Stimulated activated CD8-positive, alpha-beta memory T cell treated with anti-CD3 and anti-CD28 coated beads, Interleukin-7, amount 100 ng/mL, for 1 hour (primary cell): ENCODE measurements around the gene TUBB4A.
A peak's percentile ranks its signal among the peaks of the same experiment; 100 is the strongest.

ENCODE experiments used
- DNase-seq, 2 donors: peaks; one replicate each; pipeline ENCODE4 v3.0.0-alpha.2; 2020; ENCODE audit warnings: low read depth in 2 of 2

The TUBB4A gene

DNA sequence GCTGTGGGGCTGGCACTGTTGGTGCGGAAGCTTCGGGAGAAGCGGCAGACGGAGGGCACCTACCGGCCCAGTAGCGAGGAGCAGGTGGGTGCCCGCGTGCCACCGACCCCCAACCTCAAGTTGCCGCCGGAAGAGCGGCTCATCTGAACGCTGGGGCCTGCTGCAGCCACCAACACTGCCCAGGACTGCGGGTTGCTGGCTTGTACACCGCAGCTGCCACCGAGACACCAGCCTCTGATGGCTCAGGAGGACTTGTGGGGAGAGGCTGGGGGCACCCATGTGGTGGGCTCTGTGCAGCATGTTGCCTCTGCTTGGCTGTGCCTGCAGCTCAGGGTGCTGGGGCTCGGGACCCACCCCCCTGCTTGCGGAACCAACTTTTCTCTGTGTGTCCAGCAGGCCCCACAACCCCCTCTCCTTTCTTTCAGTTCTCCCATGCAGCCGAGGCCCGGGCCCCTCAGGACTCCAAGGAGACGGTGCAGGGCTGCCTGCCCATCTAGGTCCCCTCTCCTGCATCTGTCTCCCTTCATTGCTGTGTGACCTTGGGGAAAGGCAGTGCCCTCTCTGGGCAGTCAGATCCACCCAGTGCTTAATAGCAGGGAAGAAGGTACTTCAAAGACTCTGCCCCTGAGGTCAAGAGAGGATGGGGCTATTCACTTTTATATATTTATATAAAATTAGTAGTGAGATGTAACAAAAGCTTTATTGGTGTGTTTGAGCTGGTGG lies 35.4 kb downstream of the TUBB4A start:
- no peak for DNase-seq

- no peak for DNase-seq
Measured at GRCh38 chr19:6465663-6466062, 36.4 kb downstream of the TUBB4A start.

GRCh38 chr19:6465006-6465405 lies 37.1 kb downstream of the TUBB4A start:
- no peak for DNase-seq

- DNase-seq: no peak
Measured at GRCh38 chr19:6464070-6464873, 37.8 kb downstream of the TUBB4A start, which contains the start of gene CRB3. CRB3 (plus strand) TSS chr19:6464271; CDS start chr19:6464702, 431 bp downstream.

DNA sequence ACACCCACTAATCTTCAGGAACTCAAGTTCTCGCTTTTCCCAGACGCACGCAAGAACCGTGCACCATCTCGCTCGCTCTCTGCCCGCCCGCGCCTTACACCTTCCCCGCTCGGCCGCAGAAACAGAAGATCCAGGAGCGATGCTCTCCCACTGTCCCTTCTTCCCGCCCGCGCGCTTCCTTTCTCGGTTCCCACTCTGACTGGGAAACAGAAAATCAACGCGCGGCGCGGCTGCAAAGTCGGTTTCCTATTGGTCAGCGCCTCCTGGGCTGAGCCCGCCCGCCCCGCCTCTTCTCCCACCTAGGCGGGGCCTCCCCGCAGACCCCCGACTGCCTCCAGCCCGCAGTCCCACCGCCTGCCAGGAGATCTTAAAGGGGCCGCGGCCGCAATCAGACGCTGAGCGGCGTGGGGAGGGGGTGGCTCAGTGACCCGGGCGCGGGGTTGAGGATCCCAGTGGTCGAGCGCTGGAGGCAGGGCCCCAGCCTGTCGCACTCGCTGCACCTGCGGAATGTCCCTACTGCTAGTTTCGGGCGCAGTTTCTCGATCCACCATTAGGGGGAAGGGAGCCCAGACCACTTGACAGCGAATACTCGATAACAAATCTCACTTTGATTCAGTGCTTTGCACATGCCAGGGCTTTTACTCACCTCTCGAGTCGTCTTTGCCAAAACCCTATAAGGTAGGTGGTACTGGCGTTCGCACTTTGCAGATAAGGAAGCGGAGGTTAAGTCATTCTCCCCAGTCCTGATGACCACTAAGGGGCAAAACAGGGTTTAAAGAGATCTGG lies 41.8 kb downstream of the TUBB4A start:
- peak; percentile 88 to 93 for DNase-seq

- DNase-seq: no peak
Measured at GRCh38 chr19:6459262-6460098, 42.6 kb downstream of the TUBB4A start, which contains the start of gene SLC25A23. SLC25A23 (minus strand) TSS chr19:6459792; CDS start chr19:6459628, 164 bp downstream.

DNA sequence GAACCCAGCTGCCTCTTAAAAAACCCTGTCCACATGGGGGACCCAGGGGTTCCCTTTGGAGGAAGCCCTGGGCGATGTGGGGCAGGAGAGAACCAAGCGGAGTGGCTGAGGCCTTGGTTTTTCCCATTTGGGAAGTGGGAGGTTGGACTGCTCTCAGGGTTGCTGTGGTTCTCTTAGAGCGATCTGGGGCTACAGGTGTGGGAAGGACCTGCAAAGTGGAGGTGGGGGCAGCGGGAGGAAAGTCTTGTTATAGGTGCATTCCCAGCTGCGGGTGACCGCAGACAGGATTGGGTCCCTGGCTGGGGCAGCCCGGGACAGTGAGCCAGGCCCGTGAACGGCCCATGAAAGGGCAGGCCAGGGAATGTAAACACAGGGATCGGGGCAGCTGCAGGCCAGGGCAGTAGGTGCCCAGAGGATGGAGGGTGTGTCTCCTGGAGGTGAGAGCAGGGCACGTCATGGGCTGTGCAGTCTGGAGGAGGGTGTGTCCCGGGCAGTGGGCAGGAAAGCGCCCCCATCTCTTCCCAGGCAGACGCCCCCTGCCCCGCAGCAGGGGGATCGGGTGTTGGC lies 43.3 kb downstream of the TUBB4A start:
- DNase-seq: no peak

DNA sequence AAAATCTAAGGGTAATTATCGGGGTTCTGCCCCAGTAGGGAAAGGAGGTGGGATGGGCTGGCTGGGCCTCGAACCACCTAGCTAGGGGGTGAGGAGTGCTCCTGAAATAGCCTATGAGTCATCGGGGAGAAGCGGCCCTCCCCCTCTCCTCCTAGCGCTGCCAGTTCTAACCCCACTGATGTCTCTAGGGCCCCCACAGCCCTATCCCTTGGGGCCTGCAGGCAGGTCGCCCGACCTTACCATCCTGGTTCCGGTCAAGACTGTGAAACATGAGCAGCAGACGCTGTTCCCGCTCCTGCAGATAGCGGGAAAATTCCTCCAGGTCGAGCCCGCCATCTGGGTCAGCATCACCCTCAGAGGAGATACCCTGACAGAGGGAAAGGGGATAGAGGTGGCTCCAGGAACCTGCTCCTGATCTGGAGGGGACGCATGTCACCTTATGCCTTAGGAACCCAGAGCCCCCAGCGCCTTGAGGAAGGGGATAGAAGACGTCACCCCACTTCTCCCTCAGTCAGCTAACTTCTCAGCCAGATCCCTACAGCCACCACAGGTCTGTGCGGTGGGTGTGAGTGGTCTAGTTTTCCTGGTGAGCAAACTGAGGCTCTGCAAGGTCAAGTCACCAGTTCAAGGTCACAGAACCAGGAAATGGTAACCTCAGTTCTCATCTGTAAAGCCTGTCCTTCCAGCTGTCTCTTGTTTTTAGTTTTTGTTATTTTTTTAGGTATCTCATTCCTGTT lies 44.0 kb downstream of the TUBB4A start:
- DNase-seq: no peak

DNA sequence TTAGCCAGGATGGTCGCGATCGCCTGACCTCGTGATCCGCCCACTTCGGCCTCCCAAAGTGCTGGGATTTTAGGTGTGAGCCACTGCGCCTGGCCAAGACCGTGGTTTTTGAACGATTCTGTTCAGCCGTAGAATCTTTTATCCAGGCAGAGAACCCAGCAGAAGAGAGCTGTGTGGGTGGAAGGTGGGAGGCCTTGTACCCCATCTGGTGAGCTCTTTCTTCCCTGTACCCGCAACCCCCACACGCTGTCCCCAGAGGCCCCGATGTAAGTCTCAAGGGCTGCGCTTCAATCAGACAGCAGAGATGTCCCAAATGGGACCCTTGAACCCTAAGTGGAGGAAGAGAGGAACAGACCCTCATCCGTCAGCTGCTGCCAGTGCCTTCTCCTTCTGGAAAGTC lies 46.2 kb downstream of the TUBB4A start:
- DNase-seq: no peak

DNA sequence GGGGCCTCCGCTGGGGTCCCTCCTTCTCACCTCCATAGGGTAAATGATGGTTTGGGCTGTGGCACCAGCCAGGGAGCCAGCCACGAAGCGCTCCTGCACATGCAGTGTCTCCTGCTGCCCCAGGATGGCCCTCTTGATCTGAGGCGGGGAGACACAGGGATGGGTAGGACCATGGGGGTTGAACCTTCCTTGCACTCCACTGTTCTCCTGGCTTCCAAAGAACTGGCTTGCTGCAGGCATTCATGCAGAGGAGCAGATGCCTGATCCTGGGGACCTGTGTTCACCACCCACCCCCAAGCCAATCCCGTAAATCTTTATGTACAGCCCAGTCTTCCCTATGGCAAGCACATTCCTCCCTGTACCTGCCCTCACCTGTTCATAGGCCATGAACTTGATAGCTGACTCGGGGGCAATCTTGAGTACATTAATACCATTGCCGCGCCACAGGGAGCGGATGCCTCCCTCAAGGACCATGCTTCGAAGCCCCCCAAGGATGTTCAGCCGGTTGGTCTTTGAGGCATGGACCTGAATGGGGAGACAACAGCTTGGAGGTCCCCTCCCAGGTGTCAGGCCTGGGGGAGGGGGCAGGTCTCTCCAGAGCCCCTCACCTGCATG lies 48.1 kb downstream of the TUBB4A start:
- DNase-seq: no peak

DNA sequence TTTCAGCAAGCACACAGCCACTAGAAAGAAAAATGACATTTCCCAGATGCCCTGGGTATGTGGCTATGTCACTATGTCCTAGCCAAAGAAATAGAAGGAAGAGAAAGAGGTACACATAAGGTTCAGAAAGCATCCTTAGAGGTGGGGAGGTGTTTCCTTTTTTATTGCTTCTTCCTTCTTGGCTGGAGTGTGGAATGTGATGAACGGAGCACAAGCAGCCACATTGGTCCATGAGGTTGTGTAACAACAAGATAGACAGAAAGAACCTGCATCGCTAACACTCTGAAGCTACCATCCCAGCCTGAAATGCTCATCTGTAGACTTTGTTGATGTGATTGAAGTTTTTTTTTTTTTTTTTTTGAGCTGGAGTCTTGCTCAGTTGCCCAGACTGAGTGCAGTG lies 49.2 kb downstream of the TUBB4A start:
- DNase-seq: no peak

DNA sequence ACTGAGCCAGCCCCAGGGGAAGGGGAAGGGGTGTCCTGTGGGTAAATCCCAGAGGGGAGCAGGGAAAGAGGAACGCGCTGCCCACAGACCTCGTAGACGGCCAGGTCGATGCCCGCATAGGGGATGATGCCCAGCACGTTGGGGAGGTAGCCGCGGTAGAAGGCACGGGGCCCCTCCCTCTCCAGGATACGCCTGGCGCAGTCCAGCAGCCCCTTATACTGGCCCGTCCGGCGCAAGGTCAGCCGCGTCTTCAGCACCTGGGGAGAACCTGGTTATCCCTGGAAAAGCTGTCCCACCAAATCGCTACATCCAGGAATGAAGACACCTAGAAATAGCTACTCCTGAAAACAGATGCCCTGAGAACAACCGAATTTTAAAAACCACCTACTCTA lies 49.9 kb downstream of the TUBB4A start:
- DNase-seq: no peak

- no peak for DNase-seq
Measured at GRCh38 chr19:6451583-6452222, 50.4 kb downstream of the TUBB4A start.

DNA sequence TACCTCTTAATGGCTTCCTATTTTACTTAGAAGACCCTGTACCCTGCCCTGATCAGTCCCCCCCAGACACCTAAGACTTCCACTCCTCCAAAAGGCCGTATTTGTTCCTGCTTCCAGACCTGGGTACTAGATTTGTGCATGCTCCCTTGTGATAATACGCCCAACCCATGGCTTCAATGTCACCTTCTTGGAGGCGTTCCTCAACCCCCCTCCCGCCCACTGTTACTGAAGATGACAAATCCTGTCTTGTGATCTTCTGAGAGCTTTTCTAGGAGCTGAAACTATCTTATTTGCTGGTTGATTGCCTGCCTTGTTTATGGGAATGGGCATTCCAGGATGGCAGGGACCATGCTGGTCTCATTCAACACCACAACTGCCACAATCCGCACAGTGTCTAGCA lies 51.9 kb downstream of the TUBB4A start:
- no peak for DNase-seq

DNA sequence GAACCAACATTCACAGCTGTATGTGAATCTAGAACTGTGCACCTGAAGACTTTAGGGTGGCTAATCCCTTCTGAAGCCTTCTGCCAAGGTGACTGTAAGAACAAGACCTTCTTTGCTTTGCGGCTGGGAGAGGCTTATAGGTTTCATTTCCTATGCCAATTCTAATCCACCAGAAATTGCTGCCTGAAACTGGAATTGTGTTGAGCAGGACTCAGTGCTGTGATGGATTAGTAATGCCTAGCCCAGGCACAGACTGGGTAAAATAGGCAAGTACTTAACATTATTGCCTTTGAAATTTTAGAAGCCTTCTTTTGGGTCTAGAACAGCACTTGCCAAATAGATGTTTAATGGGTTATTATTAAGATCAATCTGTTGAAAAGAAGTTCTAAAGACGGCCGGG lies 54.1 kb downstream of the TUBB4A start:
- no peak for DNase-seq

DNA sequence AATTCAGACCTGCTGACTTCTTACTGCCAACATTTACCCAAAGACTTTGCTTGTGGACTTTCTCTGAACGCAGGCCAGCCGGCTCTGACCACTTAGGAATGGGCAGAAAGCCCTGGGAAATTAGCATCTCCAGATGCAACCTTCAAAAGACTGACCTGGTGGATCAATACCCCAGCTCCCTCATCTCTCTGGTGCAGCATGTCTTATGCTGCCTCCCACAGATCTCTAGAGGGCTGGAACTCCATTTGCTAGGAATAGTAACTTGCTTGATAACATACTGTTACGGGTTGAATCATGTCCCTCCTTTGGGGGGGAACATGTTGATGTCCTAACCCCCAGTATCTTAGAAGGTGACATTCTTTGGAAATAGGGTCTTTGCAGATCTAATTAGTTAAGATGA lies 55.7 kb downstream of the TUBB4A start:
- no peak for DNase-seq
